HCT116 (cell line): ENCODE measurements around the gene SLC15A3. TPM values are rescaled to one million over a fixed set of nuclear protein-coding genes. Genes with fewer than 3 reads are reported as not detected.

Experiments used
- ATAC-seq: fragments of 200-7000 bp; cut with Tn5 transposase; 2 replicates; pipeline ENCODE4 v1.9.1; 2020; ENCODE audit warnings: mild to moderate bottlenecking, moderate library complexity
- BruUV-seq: library from RNA; stranded (reverse); fragments of 400-500 nt; replicated peaks from 2 replicates; lab custom pipeline; 2021; lab: Mats Ljungman, UMichigan
- CTCF ChIA-PET: fragments of 300-600 bp; sonication (Branson Sonifier 250); formaldehyde crosslinking; loops from one replicate; lab custom pipeline; 2021; ENCODE audit warnings: antibody characterized with exemption; lab: Charles Lee
- POLR2A ChIA-PET: fragments of 300-600, 350-600 bp; sonication (Branson Sonifier 250); formaldehyde crosslinking; loops from one replicate; lab custom pipeline; 2021; ENCODE audit warnings: antibody characterized with exemption; lab: Charles Lee
- RAD21 ChIA-PET, 2 experiments: fragments of 300-600 bp; sonication (Branson Sonifier 250); formaldehyde crosslinking; loops; one replicate each; lab custom pipeline; 2023; ENCODE audit warnings: low total read pairs in 2 of 2; ENCODE audit not compliant: uncharacterized antibody in 2 of 2, unreplicated experiment in 2 of 2, low non-redundant PET in 1 of 2; lab: Charles Lee
- DNase-seq: peaks from one replicate; pipeline ENCODE4 v3.0.0-alpha.2; 2010; ENCODE audit warnings: low read depth, low spot score
- H2AFZ ChIP-seq: fragments of 200-600 bp; shearing (Covaris generic), sonication (generic); 2 replicates; pipeline ENCODE4 v1.6.1; 2017; ENCODE audit warnings: low read depth, mixed run types, mixed read lengths, antibody characterized with exemption, low read length; ENCODE audit not compliant: poor library complexity, severe bottlenecking
- H3K27ac ChIP-seq: 2 replicates; pipeline ENCODE4 v1.5.1; 2012; ENCODE audit warnings: low read depth, low read length
- H3K27me3 ChIP-seq: fragments of 200-600 bp; sonication (generic); 2 replicates; pipeline ENCODE4 v1.6.1; 2016; ENCODE audit warnings: mixed run types, low read length, mixed read lengths; ENCODE audit not compliant: insufficient read depth
- H3K36me3 ChIP-seq, 2 experiments: fragments of 200-500 bp in 1 of 2; fragments of 200-600 bp in 1 of 2; sonication (Bioruptor generic) in 1 of 2; sonication (generic) in 1 of 2; 2 replicates each; pipeline versions ENCODE4 v1.5.1 to v1.6.1; 2014 to 2016; ENCODE audit warnings: low read length in 2 of 2, inconsistent platforms in 1 of 2, mixed read lengths in 1 of 2, mixed run types in 1 of 2; ENCODE audit not compliant: insufficient read depth in 2 of 2, control insufficient read depth in 1 of 2
- H3K4me1 ChIP-seq, 2 experiments: fragments of 200-600 bp in 1 of 2; sonication (generic) in 1 of 2; 2 replicates each; pipeline versions ENCODE4 v1.5.1 to v1.6.1; 2012 to 2017; ENCODE audit warnings: low read length in 2 of 2, inconsistent platforms in 1 of 2, mild to moderate bottlenecking in 1 of 2, mixed read lengths in 1 of 2, mixed run types in 1 of 2, moderate library complexity in 1 of 2; ENCODE audit not compliant: insufficient read depth in 2 of 2, control insufficient read depth in 1 of 2
- H3K4me2 ChIP-seq: fragments of 200-600 bp; sonication (generic); 2 replicates; pipeline ENCODE4 v1.6.1; 2017; ENCODE audit warnings: mixed run types, low read length, mixed read lengths
- H3K4me3 ChIP-seq, 2 experiments: fragments of 200-600 bp in 1 of 2; sonication (generic) in 1 of 2; replicated peaks in 1 of 2; 2 replicates each; pipeline ENCODE4 v1.5.1; 2011 to 2016; ENCODE audit warnings: low read length in 2 of 2, control low read depth in 1 of 2, low read depth in 1 of 2, mild to moderate bottlenecking in 1 of 2, mixed read lengths in 1 of 2, mixed run types in 1 of 2
- H3K79me2 ChIP-seq: fragments of 200-600 bp; sonication (generic); 2 replicates; pipeline ENCODE4 v1.6.1; 2017; ENCODE audit warnings: mild to moderate bottlenecking, mixed run types, low read length, moderate library complexity, mixed read lengths; ENCODE audit not compliant: insufficient read depth
- H3K9ac ChIP-seq: fragments of 200-600 bp; sonication (generic); 2 replicates; pipeline ENCODE4 v1.6.1; 2016; ENCODE audit warnings: low read length, mixed read lengths
- H3K9me2 ChIP-seq: fragments of 200-600 bp; sonication (generic), shearing (Covaris generic); 2 replicates; pipeline ENCODE4 v1.6.1; 2017; ENCODE audit warnings: mixed run types, mild to moderate bottlenecking, moderate library complexity; ENCODE audit not compliant: insufficient read depth
- H3K9me3 ChIP-seq, 2 experiments: fragments of 200-500 bp in 1 of 2; fragments of 200-600 bp in 1 of 2; sonication (Bioruptor generic) in 1 of 2; sonication (generic) in 1 of 2; 2 replicates each; pipeline ENCODE4 v1.6.1; 2014 to 2017; ENCODE audit warnings: low read length in 2 of 2, mixed read lengths in 2 of 2, inconsistent platforms in 1 of 2, low read depth in 1 of 2, mild to moderate bottlenecking in 1 of 2, mixed run types in 1 of 2, moderate library complexity in 1 of 2; ENCODE audit not compliant: control insufficient read depth in 1 of 2, insufficient read depth in 1 of 2
- H4K20me1 ChIP-seq: fragments of 200-600 bp; sonication (generic), shearing (Covaris generic); 2 replicates; pipeline ENCODE4 v1.6.1; 2017; ENCODE audit warnings: mixed run types, mild to moderate bottlenecking, moderate library complexity; ENCODE audit not compliant: insufficient read depth
- EGR1 ChIP-seq: IDR thresholded peaks from 2 replicates; pipeline ENCODE4 v1.6.1; 2012; ENCODE audit warnings: low read depth
- ELF1 ChIP-seq: IDR thresholded peaks from 2 replicates; pipeline ENCODE4 v1.6.1; 2012; ENCODE audit warnings: low read depth, borderline replicate concordance
- FOSL1 ChIP-seq: IDR thresholded peaks from 2 replicates; pipeline ENCODE4 v1.6.1; 2012; ENCODE audit warnings: low read depth
- JUND ChIP-seq: IDR thresholded peaks from 2 replicates; pipeline ENCODE4 v1.6.1; 2012
- TCF7L2 ChIP-seq: IDR thresholded peaks from 2 replicates; pipeline ENCODE4 v1.7.0; 2011; ENCODE audit warnings: borderline replicate concordance, inconsistent platforms; ENCODE audit not compliant: insufficient read depth, insufficient read length; ENCODE audit errors: extremely low read depth
- YY1 ChIP-seq: IDR thresholded peaks from 2 replicates; pipeline ENCODE4 v1.6.1; 2011; ENCODE audit warnings: low read length, low read depth, moderate library complexity, mild to moderate bottlenecking; ENCODE audit not compliant: insufficient replicate concordance; ENCODE audit errors: extremely low read depth
- ZFX ChIP-seq: fragments of 450-650 bp; IDR thresholded peaks from 2 replicates; pipeline ENCODE4 v1.6.1; 2017
- intact Hi-C: fragments of 100-400 bp; cut with micrococcal nuclease; formaldehyde crosslinking; loops from 2 replicates; pipeline ENCODE4 v1.10.0; 2022
- total RNA-seq: library from RNA; stranded (reverse); gene quantifications from one replicate; pipeline ENCODE4 v1.2.1, GENCODE V29; 2021; ENCODE audit not compliant: unreplicated experiment
- TF ChIP-seq, protein P1 (sequence below), 3 experiments: fragments of 200-600 bp in 1 of 3; sonication (generic) in 1 of 3; IDR thresholded peaks in 2 of 3; conservative IDR thresholded peaks in 1 of 3; 2 replicates each; pipeline ENCODE4 v1.5.1; 2012 to 2017; ENCODE audit warnings: low read depth in 2 of 3, low read length in 2 of 3, antibody characterized with exemption in 1 of 3, borderline replicate concordance in 1 of 3, control low read depth in 1 of 3, mild to moderate bottlenecking in 1 of 3, mixed read lengths in 1 of 3, mixed run types in 1 of 3, moderate library complexity in 1 of 3; ENCODE audit not compliant: insufficient read depth in 1 of 3
- TF ChIP-seq, protein P2 (sequence below): IDR thresholded peaks from 2 replicates; pipeline ENCODE4 v1.6.1; 2011; ENCODE audit warnings: mild to moderate bottlenecking, low read length, moderate library complexity; ENCODE audit not compliant: insufficient replicate concordance; ENCODE audit errors: extremely low read depth

The SLC15A3 gene
- total RNA-seq, 1 experiment from 2014 or later = not detected

DNA sequence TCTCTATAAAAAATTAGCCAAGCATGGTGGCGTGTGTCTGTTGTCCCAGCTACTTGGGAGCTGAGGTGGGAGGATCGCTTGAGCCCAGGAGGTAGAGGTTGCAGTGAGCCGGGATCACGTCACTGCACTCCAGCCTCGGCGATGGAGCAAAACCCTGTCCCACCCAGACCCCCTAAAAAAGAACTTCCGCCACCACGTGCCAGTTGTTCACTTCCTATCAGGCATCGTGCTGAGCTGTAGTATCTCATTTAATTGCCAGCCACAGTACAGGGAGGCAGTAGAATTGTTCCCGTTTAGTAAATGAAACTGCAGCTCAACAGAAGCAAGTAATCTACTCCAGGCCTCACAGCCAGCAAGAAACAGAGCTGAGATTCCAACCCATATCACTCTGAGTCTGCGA lies 30.7 kb downstream of the SLC15A3 start:
- Histone ChIP-seq H3K36me3 (peaks cover 9 to 23% of the 10 kb centered on the region in 2 experiments; a peak in 2 of 4 replicates), H3K4me2 (no peak overlapping the region), H3K4me1 (peaks cover 31 to 59% of the 10 kb centered on the region in 2 experiments), H3K27me3 (no peaks in the 10 kb centered on the region), H4K20me1 (no peaks in the 10 kb centered on the region; the same call in 1 of the 2 replicates), H3K27ac (no peak overlapping the region), H3K9ac (no peak overlapping the region), H3K9me2 (no peaks in the 10 kb centered on the region), H2AFZ (no peak overlapping the region), H3K9me3 (no peaks in the 10 kb centered on the region), H3K4me3 (no peak overlapping the region), H3K79me2 (peaks cover 37% of the 10 kb centered on the region)
- intact Hi-C loops = no loop called here
- no peak for ATAC-seq
- TF ChIP-seq ELF1 (no peak), TCF7L2 (no peak), YY1 (no peak), FOSL1 (no peak), JUND (no peak), ZFX (no peak), EGR1 (no peak)
- TF ChIP-seq, protein P1, sequence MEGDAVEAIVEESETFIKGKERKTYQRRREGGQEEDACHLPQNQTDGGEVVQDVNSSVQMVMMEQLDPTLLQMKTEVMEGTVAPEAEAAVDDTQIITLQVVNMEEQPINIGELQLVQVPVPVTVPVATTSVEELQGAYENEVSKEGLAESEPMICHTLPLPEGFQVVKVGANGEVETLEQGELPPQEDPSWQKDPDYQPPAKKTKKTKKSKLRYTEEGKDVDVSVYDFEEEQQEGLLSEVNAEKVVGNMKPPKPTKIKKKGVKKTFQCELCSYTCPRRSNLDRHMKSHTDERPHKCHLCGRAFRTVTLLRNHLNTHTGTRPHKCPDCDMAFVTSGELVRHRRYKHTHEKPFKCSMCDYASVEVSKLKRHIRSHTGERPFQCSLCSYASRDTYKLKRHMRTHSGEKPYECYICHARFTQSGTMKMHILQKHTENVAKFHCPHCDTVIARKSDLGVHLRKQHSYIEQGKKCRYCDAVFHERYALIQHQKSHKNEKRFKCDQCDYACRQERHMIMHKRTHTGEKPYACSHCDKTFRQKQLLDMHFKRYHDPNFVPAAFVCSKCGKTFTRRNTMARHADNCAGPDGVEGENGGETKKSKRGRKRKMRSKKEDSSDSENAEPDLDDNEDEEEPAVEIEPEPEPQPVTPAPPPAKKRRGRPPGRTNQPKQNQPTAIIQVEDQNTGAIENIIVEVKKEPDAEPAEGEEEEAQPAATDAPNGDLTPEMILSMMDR (IDR thresholded peaks at IDR 0.05 in 2 of 3, conservative IDR thresholded peaks at IDR 0.05 in 1 of 3; ENCODE audit: borderline replicate concordance in 1 of 3, insufficient read depth in 1 of 3, low read depth in 2 of 3, low read length in 2 of 3) = no peak
- TF ChIP-seq, protein P2, sequence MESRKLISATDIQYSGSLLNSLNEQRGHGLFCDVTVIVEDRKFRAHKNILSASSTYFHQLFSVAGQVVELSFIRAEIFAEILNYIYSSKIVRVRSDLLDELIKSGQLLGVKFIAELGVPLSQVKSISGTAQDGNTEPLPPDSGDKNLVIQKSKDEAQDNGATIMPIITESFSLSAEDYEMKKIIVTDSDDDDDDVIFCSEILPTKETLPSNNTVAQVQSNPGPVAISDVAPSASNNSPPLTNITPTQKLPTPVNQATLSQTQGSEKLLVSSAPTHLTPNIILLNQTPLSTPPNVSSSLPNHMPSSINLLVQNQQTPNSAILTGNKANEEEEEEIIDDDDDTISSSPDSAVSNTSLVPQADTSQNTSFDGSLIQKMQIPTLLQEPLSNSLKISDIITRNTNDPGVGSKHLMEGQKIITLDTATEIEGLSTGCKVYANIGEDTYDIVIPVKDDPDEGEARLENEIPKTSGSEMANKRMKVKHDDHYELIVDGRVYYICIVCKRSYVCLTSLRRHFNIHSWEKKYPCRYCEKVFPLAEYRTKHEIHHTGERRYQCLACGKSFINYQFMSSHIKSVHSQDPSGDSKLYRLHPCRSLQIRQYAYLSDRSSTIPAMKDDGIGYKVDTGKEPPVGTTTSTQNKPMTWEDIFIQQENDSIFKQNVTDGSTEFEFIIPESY = no peak
- no TSS peak for BruUV-seq
- CTCF ChIA-PET = interaction anchor here (1.2 kb wide), 1 partner anchor 22 kb away, joined by 3 read pairs; no protein-coding TSS in a partner anchor
- RAD21 ChIA-PET = no interaction called here
- DNase-seq = no peak
- POLR2A ChIA-PET = no interaction called here
